Kidney capillary endothelial cell (primary cell): ENCODE measurements around the gene TMEM108.

Experiments
- DNase-seq: peaks from one replicate; pipeline ENCODE4 v3.0.0-alpha.2; 2018; ENCODE audit warnings: low spot score

TMEM108 gene

GRCh38 chr3:133227813-133228212 lies 189.6 kb downstream of the TMEM108 start:
- DNase-seq, result no peak

- DNase-seq, result no peak
Observed at GRCh38 chr3:133230195-133230594, 192.0 kb downstream of the TMEM108 start.

- no peak for DNase-seq
Observed at GRCh38 chr3:133236901-133237300, 198.7 kb downstream of the TMEM108 start.

- no peak for DNase-seq
Observed at GRCh38 chr3:133237380-133237779, 199.2 kb downstream of the TMEM108 start.

GRCh38 chr3:133238015-133238414 lies 199.8 kb downstream of the TMEM108 start:
- no peak for DNase-seq

- DNase-seq, result no peak
Observed at GRCh38 chr3:133246119-133246518, 207.9 kb downstream of the TMEM108 start.

- DNase-seq, result no peak
Observed at GRCh38 chr3:133246773-133247172, 208.6 kb downstream of the TMEM108 start.

- DNase-seq, result no peak
Observed at GRCh38 chr3:133248389-133248788, 210.2 kb downstream of the TMEM108 start.

- DNase-seq, result no peak
Observed at GRCh38 chr3:133249490-133249889, 211.3 kb downstream of the TMEM108 start.

- no peak for DNase-seq
Observed at GRCh38 chr3:133254151-133254550, 216.0 kb downstream of the TMEM108 start.

- no peak for DNase-seq
Observed at GRCh38 chr3:133254716-133255115, 216.5 kb downstream of the TMEM108 start.

- no peak for DNase-seq
Observed at GRCh38 chr3:133256787-133257483, 218.7 kb downstream of the TMEM108 start.

- DNase-seq, result no peak
Observed at GRCh38 chr3:133258358-133258757, 220.2 kb downstream of the TMEM108 start.

GRCh38 chr3:133259767-133260166 lies 221.6 kb downstream of the TMEM108 start:
- DNase-seq, result no peak

GRCh38 chr3:133262333-133262732 lies 224.1 kb downstream of the TMEM108 start:
- DNase-seq, result no peak

GRCh38 chr3:133264920-133265319 lies 226.7 kb downstream of the TMEM108 start:
- no peak for DNase-seq

GRCh38 chr3:133268726-133269134 lies 230.5 kb downstream of the TMEM108 start:
- DNase-seq, result no peak

- no peak for DNase-seq
Observed at GRCh38 chr3:133269393-133269792, 231.2 kb downstream of the TMEM108 start.

GRCh38 chr3:133270631-133271030 lies 232.4 kb downstream of the TMEM108 start:
- DNase-seq, result no peak

- DNase-seq, result no peak
Observed at GRCh38 chr3:133271042-133271441, 232.9 kb downstream of the TMEM108 start.

GRCh38 chr3:133271539-133271938 lies 233.3 kb downstream of the TMEM108 start:
- DNase-seq, result no peak

- no peak for DNase-seq
Observed at GRCh38 chr3:133273346-133273745, 235.2 kb downstream of the TMEM108 start.

GRCh38 chr3:133274477-133274876 lies 236.3 kb downstream of the TMEM108 start:
- no peak for DNase-seq

GRCh38 chr3:133276594-133276993 lies 238.4 kb downstream of the TMEM108 start:
- no peak for DNase-seq
